ENCODE results near the gene SLC34A2. TPM values are rescaled to one million over a fixed set of nuclear protein-coding genes. Genes with fewer than 3 reads are reported as not detected.
"Not testable (repeated sequence)": the region's sequence is repeated elsewhere in the genome, so short reads cannot be mapped to it uniquely, and the experiment has no call there.

The SLC34A2 gene
- polyA plus RNA-seq (2013, experiment 1 of 2; ENCODE audit: insufficient read length) = not detected
- polyA plus RNA-seq (2013, experiment 2 of 2; ENCODE audit: insufficient read length) = 0.17 TPM

GRCh38 chr4:25654971-25655963, at the start of gene SLC34A2:
Gene SLC34A2, plus strand, starts transcription at chr4:25655851. Its CDS starts 6,650 bp downstream, at chr4:25662501.
- no peak for DNase-seq

- no peak for DNase-seq
These were observed 47.0 kb upstream of the SLC34A2 start for GRCh38 chr4:25608644-25609043.

- DNase-seq = no peak
These were observed 45.7 kb upstream of the SLC34A2 start for GRCh38 chr4:25609976-25610375.

DNA sequence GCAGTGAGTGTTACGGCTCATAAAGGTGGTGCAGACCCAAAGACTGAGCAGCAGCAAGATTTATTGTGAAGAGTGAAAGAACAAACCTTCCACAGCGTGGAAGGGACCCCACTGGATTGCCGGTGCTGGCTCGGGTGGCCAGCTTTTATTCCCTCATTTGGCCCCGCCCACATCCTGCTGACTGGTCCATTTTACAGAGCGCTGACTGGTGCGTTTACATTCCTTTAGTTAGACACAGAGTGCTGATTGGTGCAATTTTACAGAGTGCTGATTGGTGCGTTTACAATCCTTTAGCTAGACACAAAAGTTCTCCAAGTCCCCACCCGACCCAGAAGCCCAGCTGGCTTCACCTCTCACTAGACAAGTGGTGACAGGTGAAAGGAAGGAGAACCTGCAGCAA, 42.0 kb upstream of the SLC34A2 start:
- not testable (repeated sequence) for DNase-seq

DNA sequence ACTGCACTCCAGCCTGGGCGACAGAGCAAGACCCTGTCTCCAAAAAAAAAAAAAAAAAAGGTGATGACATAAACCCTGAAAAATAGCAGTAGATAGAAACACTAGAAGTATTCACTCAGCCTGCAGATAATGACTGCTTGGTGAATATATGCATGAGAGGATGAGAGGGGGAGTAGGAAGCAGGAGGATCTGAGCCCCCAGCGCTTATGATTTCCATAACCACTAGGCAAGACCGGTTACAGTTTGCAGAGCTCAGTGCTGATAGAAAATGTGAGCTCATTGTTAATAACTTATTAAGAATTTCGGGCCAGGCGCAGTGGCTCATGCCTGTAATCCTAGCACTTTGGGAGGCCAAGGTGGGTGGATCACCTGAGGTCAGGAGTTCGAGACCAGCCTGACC, 40.8 kb upstream of the SLC34A2 start:
- no peak for DNase-seq

GRCh38 chr4:25621027-25621930, 34.4 kb upstream of the SLC34A2 start:
- DNase-seq = no peak

DNA sequence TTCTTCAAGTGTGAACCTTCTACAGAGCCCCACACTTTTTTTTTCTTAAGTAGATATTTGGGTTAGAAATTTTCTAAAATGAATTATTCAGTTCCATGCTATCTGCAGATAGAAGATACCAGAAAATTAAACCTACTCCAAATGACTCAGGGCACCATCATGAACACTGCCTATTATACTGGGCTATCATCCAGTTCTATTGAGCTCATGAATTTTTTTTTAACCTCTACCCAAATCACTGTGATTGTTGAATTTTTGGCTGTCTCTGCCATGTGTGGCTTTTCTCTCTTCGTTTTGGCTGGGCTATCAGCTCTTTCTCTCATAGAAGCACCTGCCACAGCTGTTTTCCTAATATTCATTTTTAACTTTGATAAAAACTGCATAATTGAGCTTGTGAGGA, 31.0 kb upstream of the SLC34A2 start:
- DNase-seq = no peak

DNA sequence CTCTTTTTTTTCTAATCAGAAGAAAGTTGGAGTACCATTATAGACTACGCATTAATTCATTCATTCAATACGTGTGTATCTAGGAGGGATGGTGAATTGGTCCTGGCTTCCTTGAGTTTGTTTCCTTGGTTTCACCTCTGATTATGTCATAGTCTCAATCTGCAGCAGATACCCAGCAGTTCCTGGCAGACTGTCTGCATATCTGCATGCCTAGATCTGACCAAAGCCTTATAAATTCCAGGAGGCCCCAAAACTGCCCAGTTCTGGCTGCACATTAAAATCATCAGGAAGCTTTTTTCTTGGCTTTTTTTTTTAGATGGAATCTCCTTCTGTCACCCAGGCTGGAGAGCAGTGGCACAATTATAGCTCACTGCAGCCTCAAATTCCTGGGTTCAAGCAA, 27.2 kb upstream of the SLC34A2 start:
- no peak for DNase-seq

DNA sequence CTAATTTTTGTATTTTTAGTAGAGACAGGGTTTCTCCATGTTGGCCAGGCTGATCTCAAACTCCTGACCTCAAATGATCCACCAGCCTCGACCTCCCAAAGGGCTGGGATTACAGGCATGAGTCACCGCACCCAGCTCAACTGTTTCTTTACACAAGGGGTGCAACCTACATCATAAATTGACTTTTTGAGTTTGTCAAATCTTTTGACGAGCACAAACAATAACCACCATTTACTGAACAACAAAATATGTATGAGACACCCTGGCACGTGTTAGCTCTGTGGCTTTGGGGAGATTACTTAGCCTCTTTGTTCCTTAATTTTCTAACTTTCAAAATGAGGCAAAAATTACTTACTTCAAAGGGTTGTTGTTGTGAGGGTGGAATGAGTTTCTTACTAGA, 23.5 kb upstream of the SLC34A2 start:
- no peak for DNase-seq

- DNase-seq = no peak
These were observed 22.1 kb upstream of the SLC34A2 start for GRCh38 chr4:25633541-25633940.

DNA sequence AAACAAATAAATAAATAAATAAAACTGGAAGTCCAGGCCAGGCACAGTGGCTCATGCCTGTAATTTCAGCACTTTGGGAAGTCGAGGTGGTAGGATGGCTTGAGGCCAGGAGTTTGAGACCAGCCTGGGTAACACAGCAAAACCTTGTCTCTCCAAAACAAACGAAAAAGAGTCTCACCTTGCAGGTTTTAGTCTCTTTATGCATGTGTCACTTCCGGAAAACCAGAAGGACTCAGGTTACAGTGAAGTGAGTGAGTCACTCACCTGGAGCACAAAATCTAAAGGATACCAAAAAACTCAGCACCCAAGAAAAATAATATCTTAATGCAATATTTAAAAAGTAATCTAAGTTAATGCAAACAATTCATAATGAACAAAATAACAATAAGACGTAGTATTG, 20.1 kb upstream of the SLC34A2 start:
- no peak for DNase-seq

DNA sequence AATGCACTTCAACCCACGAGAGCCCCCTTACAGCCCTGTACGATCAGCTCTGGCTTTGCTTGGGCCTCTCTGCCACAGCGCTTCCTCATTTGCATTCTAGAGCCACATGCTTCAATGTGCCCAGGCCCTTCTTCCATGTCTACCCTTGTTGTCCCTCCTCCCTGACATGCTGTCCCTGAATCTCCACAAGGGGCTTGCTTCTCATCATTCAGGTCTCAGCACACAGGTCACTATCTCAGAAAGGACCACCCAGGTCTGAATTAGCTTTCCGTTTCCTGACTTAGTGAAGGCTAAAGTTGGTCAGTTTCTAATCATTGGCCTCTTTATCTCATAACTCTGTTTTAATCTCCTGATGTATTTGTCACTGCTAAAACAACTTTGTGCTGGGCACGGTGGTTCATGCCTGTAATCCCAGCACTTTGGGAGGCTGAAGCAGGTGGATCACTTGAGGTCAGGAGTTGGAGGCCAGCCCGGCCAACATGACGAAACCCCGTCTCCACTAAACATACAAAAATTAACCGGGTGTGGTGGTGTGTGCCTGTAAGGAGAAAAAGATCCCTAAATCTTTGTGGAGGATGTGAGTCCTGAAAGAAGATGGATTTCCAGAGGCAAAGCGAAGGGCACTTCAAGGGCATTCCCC, 17.9 kb upstream of the SLC34A2 start:
- no peak for DNase-seq

- DNase-seq = no peak
These were observed 17.4 kb upstream of the SLC34A2 start for GRCh38 chr4:25638221-25638601.

DNA sequence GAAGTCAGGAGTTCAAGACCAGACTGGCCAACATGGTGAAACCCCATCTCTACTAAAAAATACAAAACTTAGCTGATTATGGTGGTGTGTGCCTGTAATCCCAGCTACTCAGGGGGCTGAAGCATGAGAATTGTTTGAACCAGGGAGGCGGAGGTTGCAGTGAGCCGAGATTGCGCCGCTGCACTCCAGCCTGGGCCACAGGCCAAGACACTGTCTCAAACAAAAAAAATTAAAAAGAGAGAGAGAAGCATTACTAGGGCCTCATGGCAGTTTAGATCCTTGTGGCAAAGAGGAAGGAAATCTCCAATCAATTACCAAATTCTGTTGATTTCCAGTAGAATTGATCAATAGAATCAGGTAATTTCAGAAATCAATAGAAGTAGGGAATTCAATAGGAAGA, 16.8 kb upstream of the SLC34A2 start:
- no peak for DNase-seq

DNA sequence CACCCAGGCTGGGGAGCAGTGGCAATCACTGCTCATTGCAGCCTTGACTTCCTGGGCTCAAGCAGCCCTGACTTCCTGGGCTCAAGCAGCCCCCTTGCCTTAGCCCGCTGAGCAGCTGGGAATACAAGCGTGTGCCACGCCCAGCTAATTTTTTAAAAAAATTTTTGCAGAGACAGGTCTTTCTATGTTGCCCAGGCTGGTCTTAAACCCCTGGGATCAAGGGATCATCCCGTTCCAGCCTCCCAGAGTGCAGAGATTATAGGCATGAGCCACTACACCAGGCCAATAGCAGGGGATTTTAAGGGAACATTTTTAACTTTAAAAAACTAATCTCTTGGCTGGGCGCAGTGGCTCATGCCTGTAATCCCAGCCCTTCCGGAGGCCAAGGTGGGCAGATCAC, 5.3 kb upstream of the SLC34A2 start:
- DNase-seq = no peak

DNA sequence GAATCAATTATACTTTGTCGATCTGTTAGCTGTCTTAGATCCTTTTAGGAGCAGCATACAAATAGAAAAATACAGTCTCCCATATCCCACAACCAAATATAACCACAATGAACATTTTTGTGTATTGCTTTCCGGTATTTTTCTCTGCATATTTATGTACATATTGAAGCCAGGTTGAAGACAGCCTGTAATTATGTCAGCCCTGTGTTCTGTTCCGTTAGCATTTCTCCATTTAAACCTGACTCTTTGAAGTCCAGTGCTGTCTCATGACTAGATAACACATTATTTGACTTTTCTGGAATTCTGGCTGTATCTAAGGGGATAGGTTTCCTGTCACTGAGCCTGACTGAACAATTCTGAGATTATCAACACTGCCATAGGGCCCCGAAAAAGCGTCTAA, 4.0 kb upstream of the SLC34A2 start:
- DNase-seq = no peak

GRCh38 chr4:25654031-25654970, 1.4 kb upstream of the SLC34A2 start:
- DNase-seq = peak; percentile 13

GRCh38 chr4:25656031-25656430, 380 bp downstream of the SLC34A2 start:
- DNase-seq = no peak

GRCh38 chr4:25658357-25658771, 2.7 kb downstream of the SLC34A2 start:
- no peak for DNase-seq

- no peak for DNase-seq
These were observed 3.1 kb downstream of the SLC34A2 start for GRCh38 chr4:25658777-25659176.

DNA sequence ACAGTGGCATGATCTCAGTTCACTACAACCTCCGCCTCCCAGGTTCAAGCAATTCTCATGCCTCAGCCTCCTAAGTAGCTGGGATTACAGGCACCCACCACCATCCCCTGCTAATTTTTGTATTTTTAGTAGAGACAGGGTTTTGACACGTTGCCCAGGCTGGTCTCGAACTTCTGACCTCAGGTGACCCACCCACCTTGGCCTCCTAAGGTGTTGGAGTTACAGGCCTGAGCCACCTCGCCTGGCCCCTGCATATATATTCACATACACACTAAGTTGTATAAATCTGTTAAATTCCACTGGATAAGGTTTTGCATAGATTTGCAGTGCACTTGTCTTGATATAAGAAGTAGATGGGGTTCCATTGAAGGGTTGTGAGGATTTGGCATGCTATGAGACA, 5.8 kb downstream of the SLC34A2 start:
- not testable (repeated sequence) for DNase-seq
